ENCODE measurements around the gene TRPV2.
"Not testable (repeated sequence)": the region's sequence is repeated elsewhere in the genome, so short reads cannot be mapped to it uniquely, and the experiment has no call there.

The TRPV2 gene

GRCh38 chr17:16415031-16415924, at the start of gene TRPV2:
TRPV2 (plus strand) TSS chr17:16415571; CDS start chr17:16417669, 2,098 bp downstream.
- no peak for DNase-seq

GRCh38 chr17:16371742-16372141, 43.6 kb upstream of the TRPV2 start:
- DNase-seq: peak in 1 of 2 experiments; percentile 65

GRCh38 chr17:16374146-16374938, 41.0 kb upstream of the TRPV2 start:
- no peak for DNase-seq

- no peak for DNase-seq
Observed at GRCh38 chr17:16377941-16378341, 37.4 kb upstream of the TRPV2 start.

GRCh38 chr17:16378636-16379282, 36.6 kb upstream of the TRPV2 start:
- DNase-seq: no peak

- no peak for DNase-seq
Observed at GRCh38 chr17:16379654-16380053, 35.7 kb upstream of the TRPV2 start.

- peak; percentile 97 to 100 for DNase-seq
Observed at GRCh38 chr17:16380640-16381495, 34.5 kb upstream of the TRPV2 start, which contains the start of gene UBB. UBB (plus strand) TSS chr17:16381091; CDS start chr17:16381908, 817 bp downstream.

GRCh38 chr17:16381496-16381820, 33.9 kb upstream of the TRPV2 start:
- DNase-seq: peak in 1 of 2 experiments; percentile 71

- no peak for DNase-seq
Observed at GRCh38 chr17:16383216-16383615, 32.2 kb upstream of the TRPV2 start.

GRCh38 chr17:16383772-16384287, 31.5 kb upstream of the TRPV2 start:
- DNase-seq: no peak

- DNase-seq: no peak
Observed at GRCh38 chr17:16384557-16384956, 30.8 kb upstream of the TRPV2 start.

- DNase-seq: not testable (repeated sequence)
Observed at GRCh38 chr17:16386126-16386507, 29.3 kb upstream of the TRPV2 start.

- no peak for DNase-seq
Observed at GRCh38 chr17:16391451-16391850, 23.9 kb upstream of the TRPV2 start.

GRCh38 chr17:16392491-16392890, 22.9 kb upstream of the TRPV2 start:
- DNase-seq: not testable (repeated sequence)

- not testable (repeated sequence) for DNase-seq
Observed at GRCh38 chr17:16395887-16396286, 19.5 kb upstream of the TRPV2 start.

GRCh38 chr17:16396693-16397092, 18.7 kb upstream of the TRPV2 start:
- DNase-seq: not testable (repeated sequence)

- DNase-seq: no peak
Observed at GRCh38 chr17:16398270-16399267, 16.8 kb upstream of the TRPV2 start.

GRCh38 chr17:16403847-16404246, 11.5 kb upstream of the TRPV2 start:
- not testable (repeated sequence) for DNase-seq

GRCh38 chr17:16406742-16407674, 8.4 kb upstream of the TRPV2 start:
- no peak for DNase-seq

Data from SW 1271 (cell line).